ENCODE data around the gene ZGLP1.
"Not testable (repeated sequence)": the region's sequence is repeated elsewhere in the genome, so short reads cannot be mapped to it uniquely, and the experiment has no call there.

The ZGLP1 gene

GRCh38 chr19:10309423-10309822, at the start of gene ZGLP1:
Gene ZGLP1 (minus strand): TSS chr19:10309815.
- DNase-seq = no peak

GRCh38 chr19:10356431-10356830, 46.8 kb upstream of the ZGLP1 start:
- no peak for DNase-seq
- in situ Hi-C loops (cut with HindIII; ENCODE audit: low pct_ligation_motif_present, low pct_unique_long_range_greater_than_20kb, low sequenced_read_pairs) = no loop called here

More at GRCh38 chr19:10309423-10309822, at the start of gene ZGLP1:
- in situ Hi-C loops (cut with HindIII; ENCODE audit: low pct_ligation_motif_present, low pct_unique_long_range_greater_than_20kb, low sequenced_read_pairs) = no loop called here

- no peak for DNase-seq
- in situ Hi-C loops (cut with HindIII; ENCODE audit: low pct_ligation_motif_present, low pct_unique_long_range_greater_than_20kb, low sequenced_read_pairs) = no loop called here
Measured at GRCh38 chr19:10353793-10354391, 44.3 kb upstream of the ZGLP1 start.

- in situ Hi-C loops (cut with HindIII; ENCODE audit: low pct_ligation_motif_present, low pct_unique_long_range_greater_than_20kb, low sequenced_read_pairs) = no loop called here
- DNase-seq = no peak
Measured at GRCh38 chr19:10352764-10353671, 43.4 kb upstream of the ZGLP1 start.

GRCh38 chr19:10346509-10346908, 36.9 kb upstream of the ZGLP1 start:
- in situ Hi-C loops (cut with HindIII; ENCODE audit: low pct_ligation_motif_present, low pct_unique_long_range_greater_than_20kb, low sequenced_read_pairs) = no loop called here
- DNase-seq = no peak

GRCh38 chr19:10344780-10345179, 35.2 kb upstream of the ZGLP1 start:
- in situ Hi-C loops (cut with HindIII; ENCODE audit: low pct_ligation_motif_present, low pct_unique_long_range_greater_than_20kb, low sequenced_read_pairs) = no loop called here
- DNase-seq = no peak

- in situ Hi-C loops (cut with HindIII; ENCODE audit: low pct_ligation_motif_present, low pct_unique_long_range_greater_than_20kb, low sequenced_read_pairs) = no loop called here
- DNase-seq = no peak
Measured at GRCh38 chr19:10343495-10343894, 33.9 kb upstream of the ZGLP1 start.

- in situ Hi-C loops (cut with HindIII; ENCODE audit: low pct_ligation_motif_present, low pct_unique_long_range_greater_than_20kb, low sequenced_read_pairs) = no loop called here
- DNase-seq = no peak
Measured at GRCh38 chr19:10339977-10340376, 30.4 kb upstream of the ZGLP1 start.

- in situ Hi-C loops (cut with HindIII; ENCODE audit: low pct_ligation_motif_present, low pct_unique_long_range_greater_than_20kb, low sequenced_read_pairs) = no loop called here
- no peak for DNase-seq
Measured at GRCh38 chr19:10339380-10339960, 29.9 kb upstream of the ZGLP1 start, which contains the start of gene ICAM3. Gene ICAM3 (minus strand): TSS chr19:10339624. CDS start chr19:10339614, 10 bp downstream.

GRCh38 chr19:10338940-10339339, 29.3 kb upstream of the ZGLP1 start:
- in situ Hi-C loops (cut with HindIII; ENCODE audit: low pct_ligation_motif_present, low pct_unique_long_range_greater_than_20kb, low sequenced_read_pairs) = no loop called here
- no peak for DNase-seq

GRCh38 chr19:10336725-10337124, 27.1 kb upstream of the ZGLP1 start:
- in situ Hi-C loops (cut with HindIII; ENCODE audit: low pct_ligation_motif_present, low pct_unique_long_range_greater_than_20kb, low sequenced_read_pairs); DNase-seq: not testable (repeated sequence)

GRCh38 chr19:10335352-10335985, 25.9 kb upstream of the ZGLP1 start:
- in situ Hi-C loops (cut with HindIII; ENCODE audit: low pct_ligation_motif_present, low pct_unique_long_range_greater_than_20kb, low sequenced_read_pairs) = no loop called here

GRCh38 chr19:10334588-10335351, 25.2 kb upstream of the ZGLP1 start:
- peak; percentile 96 for DNase-seq
- in situ Hi-C loops (cut with HindIII; ENCODE audit: low pct_ligation_motif_present, low pct_unique_long_range_greater_than_20kb, low sequenced_read_pairs) = no loop called here

More at GRCh38 chr19:10335352-10335985, 25.9 kb upstream of the ZGLP1 start:
- DNase-seq = no peak

GRCh38 chr19:10333758-10334587, 24.4 kb upstream of the ZGLP1 start:
- DNase-seq = peak; percentile 3
- in situ Hi-C loops (cut with HindIII; ENCODE audit: low pct_ligation_motif_present, low pct_unique_long_range_greater_than_20kb, low sequenced_read_pairs) = no loop called here

- DNase-seq = peak; percentile 94
- in situ Hi-C loops (cut with HindIII; ENCODE audit: low pct_ligation_motif_present, low pct_unique_long_range_greater_than_20kb, low sequenced_read_pairs) = no loop called here
Measured at GRCh38 chr19:10332965-10333757, 23.5 kb upstream of the ZGLP1 start, which contains the start of gene RAVER1. Gene RAVER1 (minus strand): TSS chr19:10333529. CDS start chr19:10333507, 22 bp downstream.

- in situ Hi-C loops (cut with HindIII; ENCODE audit: low pct_ligation_motif_present, low pct_unique_long_range_greater_than_20kb, low sequenced_read_pairs) = no loop called here
- DNase-seq = no peak
Measured at GRCh38 chr19:10332158-10332964, 22.7 kb upstream of the ZGLP1 start.

Measured in ACHN (cell line).